Erythroblast (primary cell): ENCODE results near the gene MATK.

ENCODE experiments used
- DNase-seq, 2 experiments: peaks; one replicate each; lab custom pipeline; 2025; lab: John Stamatoyannopoulos, UW
- GATA1 ChIP-seq: IDR thresholded peaks from 2 replicates; pipeline ENCODE4 v1.6.1; 2011; ENCODE audit warnings: low read depth, mild to moderate bottlenecking, control low read depth, low read length, moderate library complexity
- POLR2A ChIP-seq: IDR thresholded peaks from 2 replicates; pipeline ENCODE4 v1.6.1; 2011; ENCODE audit warnings: mild to moderate bottlenecking, low read length

The MATK gene

GRCh38 chr19:3792114-3792513, 5.9 kb upstream of the MATK start:
- no peak for DNase-seq
- TF ChIP-seq GATA1, result no peak
- TF ChIP-seq POLR2A, result no peak

- no peak for DNase-seq
- TF ChIP-seq POLR2A, result no peak
- no peak for TF ChIP-seq GATA1
Measured at GRCh38 chr19:3790941-3791340, 4.8 kb upstream of the MATK start.

GRCh38 chr19:3790209-3790734, 4.1 kb upstream of the MATK start:
- TF ChIP-seq POLR2A (no peak), GATA1 (no peak)
- DNase-seq, result no peak

GRCh38 chr19:3788996-3789778, 3.0 kb upstream of the MATK start:
- no peak for TF ChIP-seq POLR2A
- TF ChIP-seq GATA1, result no peak
- no peak for DNase-seq

GRCh38 chr19:3785451-3785937, 687 bp downstream of the MATK start:
- no peak for DNase-seq
- TF ChIP-seq POLR2A, result no peak

GRCh38 chr19:3784607-3785450, 1.4 kb downstream of the MATK start:
- no peak for TF ChIP-seq POLR2A
- TF ChIP-seq GATA1, result no peak
- no peak for DNase-seq

- no peak for DNase-seq
- TF ChIP-seq GATA1 (no peak), POLR2A (no peak)
Measured at GRCh38 chr19:3783660-3784584, 2.3 kb downstream of the MATK start.

- no peak for DNase-seq
- no peak for TF ChIP-seq GATA1
- TF ChIP-seq POLR2A, result no peak
Measured at GRCh38 chr19:3782903-3783302, 3.3 kb downstream of the MATK start.

- no peak for TF ChIP-seq POLR2A
- TF ChIP-seq GATA1, result no peak
- DNase-seq, result no peak
Measured at GRCh38 chr19:3782330-3782729, 3.9 kb downstream of the MATK start.

- no peak for DNase-seq
- no peak for TF ChIP-seq POLR2A
- no peak for TF ChIP-seq GATA1
Measured at GRCh38 chr19:3781603-3782002, 4.6 kb downstream of the MATK start.

GRCh38 chr19:3780786-3781304, 5.3 kb downstream of the MATK start:
- no peak for DNase-seq
- TF ChIP-seq GATA1, result no peak
- TF ChIP-seq POLR2A, result no peak

GRCh38 chr19:3778899-3779723, 7.1 kb downstream of the MATK start:
- DNase-seq, result no peak
- TF ChIP-seq POLR2A (no peak), GATA1 (no peak)
